Measurements from ENCODE around the gene ARHGAP29. TPM values are rescaled to one million over a fixed set of nuclear protein-coding genes. Genes with fewer than 3 reads are reported as not detected.

The ARHGAP29 gene
- total RNA-seq, 1 donor = 85.1 TPM

DNA sequence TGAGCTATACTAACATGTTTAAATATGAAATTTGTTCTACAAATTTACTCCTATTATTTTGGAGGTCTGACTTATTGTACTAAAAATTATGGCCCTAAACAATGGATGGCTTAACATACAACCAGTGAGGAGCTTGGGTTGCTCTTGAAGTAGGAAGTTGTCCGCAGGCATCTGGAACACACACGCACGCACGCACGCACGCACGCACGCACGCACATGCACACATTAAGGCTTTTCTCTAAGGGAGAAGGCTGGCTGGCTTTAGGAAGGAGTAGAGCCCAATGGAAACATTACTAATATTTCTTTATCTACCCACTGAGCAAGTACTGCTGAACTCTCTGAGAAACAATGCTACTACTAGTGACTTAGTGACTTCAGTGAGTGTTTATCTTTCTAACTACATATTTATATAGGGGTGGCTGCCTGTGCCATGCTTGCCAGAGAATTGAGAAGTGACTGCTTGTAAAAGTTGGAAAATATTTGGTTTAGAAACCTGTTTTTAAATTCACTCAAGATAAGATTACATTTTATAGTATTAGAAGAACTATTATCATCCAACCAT, 16.2 kb upstream of the ARHGAP29 start:
- no peak overlapping the region for H3K4me3 ChIP-seq (ENCODE audit: low read depth, low read length)
- TF ChIP-seq, protein P1, sequence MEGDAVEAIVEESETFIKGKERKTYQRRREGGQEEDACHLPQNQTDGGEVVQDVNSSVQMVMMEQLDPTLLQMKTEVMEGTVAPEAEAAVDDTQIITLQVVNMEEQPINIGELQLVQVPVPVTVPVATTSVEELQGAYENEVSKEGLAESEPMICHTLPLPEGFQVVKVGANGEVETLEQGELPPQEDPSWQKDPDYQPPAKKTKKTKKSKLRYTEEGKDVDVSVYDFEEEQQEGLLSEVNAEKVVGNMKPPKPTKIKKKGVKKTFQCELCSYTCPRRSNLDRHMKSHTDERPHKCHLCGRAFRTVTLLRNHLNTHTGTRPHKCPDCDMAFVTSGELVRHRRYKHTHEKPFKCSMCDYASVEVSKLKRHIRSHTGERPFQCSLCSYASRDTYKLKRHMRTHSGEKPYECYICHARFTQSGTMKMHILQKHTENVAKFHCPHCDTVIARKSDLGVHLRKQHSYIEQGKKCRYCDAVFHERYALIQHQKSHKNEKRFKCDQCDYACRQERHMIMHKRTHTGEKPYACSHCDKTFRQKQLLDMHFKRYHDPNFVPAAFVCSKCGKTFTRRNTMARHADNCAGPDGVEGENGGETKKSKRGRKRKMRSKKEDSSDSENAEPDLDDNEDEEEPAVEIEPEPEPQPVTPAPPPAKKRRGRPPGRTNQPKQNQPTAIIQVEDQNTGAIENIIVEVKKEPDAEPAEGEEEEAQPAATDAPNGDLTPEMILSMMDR (IDR thresholded peaks at IDR 0.05; ENCODE audit: insufficient read depth, low read depth, low read length) = no peak
- no peak for DNase-seq (ENCODE audit: low read depth)

DNA sequence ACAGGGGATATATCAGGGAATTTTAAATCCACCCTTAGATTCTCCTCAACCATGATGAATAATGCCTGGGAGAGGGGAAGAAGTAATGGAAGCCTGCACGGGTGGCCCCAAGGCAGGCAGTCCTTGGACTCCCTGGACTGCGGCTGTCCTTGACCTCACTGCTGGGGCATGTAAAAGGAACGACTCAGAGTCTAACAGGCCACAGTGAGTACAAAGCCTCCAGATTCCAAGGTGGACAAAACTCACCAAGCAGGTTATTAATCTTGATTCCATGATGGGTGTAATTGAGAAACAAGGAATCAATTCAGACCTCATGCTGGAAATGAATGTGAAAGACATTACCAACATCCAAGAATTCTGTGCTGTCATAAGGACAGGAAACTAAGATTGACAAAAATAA, 13.0 kb upstream of the ARHGAP29 start:
- no peak overlapping the region for H3K4me3 ChIP-seq (ENCODE audit: low read depth, low read length)
- TF ChIP-seq, protein P1 (IDR thresholded peaks at IDR 0.05; ENCODE audit: insufficient read depth, low read depth, low read length) = no peak
- DNase-seq (ENCODE audit: low read depth) = no peak

DNA sequence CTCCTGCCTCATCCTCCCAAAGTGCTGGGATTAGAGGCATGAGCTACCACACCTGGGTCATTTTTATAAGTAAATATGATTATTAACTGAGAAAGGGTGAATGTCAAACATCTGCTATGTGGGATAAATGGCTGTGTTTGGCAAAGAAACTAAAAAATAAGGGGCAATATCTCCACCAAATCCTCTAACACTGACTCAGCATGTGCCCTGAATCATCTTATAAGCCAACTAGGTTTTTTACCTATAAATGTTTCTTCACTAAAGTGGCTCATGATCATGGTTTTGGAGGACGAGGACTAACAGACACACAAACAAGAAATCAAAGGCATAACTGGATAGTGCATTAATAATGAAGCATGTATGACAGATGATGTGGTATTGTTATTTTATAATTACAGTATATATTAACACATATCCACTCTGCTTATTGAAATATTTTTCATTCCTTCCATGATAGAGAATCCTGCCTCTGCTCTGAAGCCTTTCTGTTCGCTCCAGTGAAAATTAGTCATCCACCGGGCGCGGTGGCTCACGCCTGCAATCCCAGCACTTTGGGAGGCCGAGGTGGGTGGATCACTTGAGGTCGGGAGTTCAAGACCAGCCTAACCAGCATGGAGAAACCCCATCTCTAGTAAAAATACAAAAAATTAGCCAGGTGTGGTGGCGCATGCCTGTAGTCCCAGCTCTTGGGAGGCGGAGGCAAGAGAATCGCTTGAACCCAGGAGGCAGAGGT, 11.7 kb upstream of the ARHGAP29 start:
- no peak overlapping the region for H3K4me3 ChIP-seq (ENCODE audit: low read depth, low read length)
- no peak for DNase-seq (ENCODE audit: low read depth)
- TF ChIP-seq, protein P1 (IDR thresholded peaks at IDR 0.05; ENCODE audit: insufficient read depth, low read depth, low read length) = no peak

DNA sequence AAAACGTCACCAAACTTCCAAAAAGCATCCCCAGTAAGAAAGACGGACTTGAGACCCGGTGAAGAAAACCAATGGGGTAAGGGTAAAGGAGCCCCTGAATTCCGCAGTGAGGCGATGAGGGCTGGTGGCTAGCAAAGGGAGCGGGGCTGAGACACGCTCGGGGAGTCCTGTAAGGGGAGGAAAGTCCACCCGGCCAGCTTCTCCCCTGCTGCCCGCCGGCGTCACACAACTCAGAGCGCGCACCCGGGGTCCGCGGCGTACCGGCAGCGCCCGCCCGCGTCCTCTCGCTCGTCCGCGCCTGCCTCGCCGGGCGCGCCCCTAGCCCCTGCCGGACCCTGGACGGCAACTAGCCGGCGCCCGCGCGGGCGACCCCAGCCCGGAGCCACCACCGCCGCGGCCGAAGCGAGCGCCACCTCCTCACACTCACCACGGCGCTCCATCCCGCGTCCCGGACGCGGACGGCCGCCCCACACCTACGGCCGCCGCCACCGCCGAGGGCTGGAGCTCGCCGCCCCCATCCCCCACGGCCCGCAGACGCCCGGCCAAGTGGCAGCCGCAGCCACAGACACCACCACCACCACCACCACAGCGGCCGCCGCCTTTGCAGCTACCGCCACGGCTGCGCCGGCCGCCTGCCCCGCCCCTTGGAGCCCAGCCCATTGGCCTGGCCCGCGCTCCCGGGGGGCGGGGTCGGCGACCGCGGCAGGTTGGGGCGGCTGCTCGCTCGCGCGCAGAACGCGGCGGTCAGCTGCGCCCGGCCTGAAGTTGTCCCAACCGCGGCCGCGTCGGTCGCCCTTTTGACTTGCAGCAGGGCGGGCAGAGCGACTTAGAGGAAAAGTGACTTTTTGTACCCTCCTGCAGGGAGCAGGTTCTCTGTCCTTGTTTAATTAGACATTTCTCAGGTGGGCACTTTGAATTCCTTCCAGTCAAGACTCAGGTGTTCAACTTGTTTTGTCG, 10.0 kb upstream of the ARHGAP29 start:
- H3K4me3 ChIP-seq (ENCODE audit: low read depth, low read length) = peak overlapping the region; percentile 61
- TF ChIP-seq, protein P1 (IDR thresholded peaks at IDR 0.05; ENCODE audit: insufficient read depth, low read depth, low read length) = no peak
- peak; percentile 38 for DNase-seq (ENCODE audit: low read depth)

DNA sequence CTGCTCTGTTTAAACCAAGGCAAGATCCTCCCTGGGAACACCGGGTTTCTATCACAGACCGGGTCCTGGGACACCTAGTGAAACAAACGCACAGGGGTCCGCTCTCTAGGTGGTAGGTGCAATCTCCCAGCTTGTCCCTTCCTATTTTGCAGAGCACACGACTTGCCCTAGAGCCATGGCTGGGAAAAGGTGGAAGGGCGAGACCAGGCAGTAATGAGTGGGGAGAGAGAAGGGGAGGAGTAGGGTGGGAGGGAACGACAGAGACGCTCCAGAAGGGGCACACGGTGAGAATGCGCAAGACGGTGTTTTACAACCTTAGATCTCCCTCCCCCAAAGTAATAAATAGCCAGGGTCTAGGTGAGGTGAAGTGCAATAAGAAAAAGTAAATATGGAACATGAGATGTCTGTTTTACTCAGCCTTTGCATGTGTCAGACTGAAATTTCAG, 9.3 kb upstream of the ARHGAP29 start:
- no peak for DNase-seq (ENCODE audit: low read depth)
- peak overlapping the region; percentile 61 for H3K4me3 ChIP-seq (ENCODE audit: low read depth, low read length)
- TF ChIP-seq, protein P1 (IDR thresholded peaks at IDR 0.05; ENCODE audit: insufficient read depth, low read depth, low read length) = no peak

DNA sequence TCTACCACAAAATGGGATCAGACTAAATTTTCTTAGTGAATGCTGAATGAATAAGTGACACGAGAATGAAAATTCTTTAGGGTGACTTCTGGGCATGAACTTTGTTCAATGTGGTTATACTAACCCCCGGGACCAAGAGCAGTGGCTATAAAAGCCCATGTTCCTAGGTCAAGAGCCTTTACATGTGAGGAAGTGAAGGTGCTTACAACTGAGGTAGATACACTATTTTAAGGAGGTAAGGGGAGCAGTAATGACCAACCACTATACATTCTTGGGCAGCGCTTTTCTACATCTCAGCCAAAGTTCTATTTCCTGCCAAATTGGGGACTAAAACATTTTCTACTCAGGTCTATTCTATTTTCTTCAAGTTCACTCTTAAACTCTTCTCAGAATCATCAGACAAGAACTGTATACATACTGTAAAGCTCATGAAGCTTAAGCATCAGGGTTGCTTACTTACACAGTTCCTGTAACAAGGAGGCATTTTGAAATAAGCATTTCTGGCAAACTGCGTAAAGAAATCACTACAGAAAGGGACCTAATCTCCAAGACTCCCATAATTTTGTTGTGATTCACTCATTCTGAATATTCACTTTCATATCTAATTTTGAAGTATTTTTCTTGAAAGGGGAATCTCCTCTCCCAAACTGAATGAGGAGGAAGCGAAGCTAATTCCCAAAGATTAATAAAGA, 8.5 kb upstream of the ARHGAP29 start:
- no peak for DNase-seq (ENCODE audit: low read depth)
- TF ChIP-seq, protein P1 (IDR thresholded peaks at IDR 0.05; ENCODE audit: insufficient read depth, low read depth, low read length) = no peak
- peak overlapping the region; percentile 61 for H3K4me3 ChIP-seq (ENCODE audit: low read depth, low read length)

Data from fibroblast of villous mesenchyme (primary cell).